Endothelial cell of umbilical vein (primary cell): ENCODE results near the gene GPR162. TPM values are rescaled to one million over a fixed set of nuclear protein-coding genes. Genes with fewer than 3 reads are reported as not detected.

Source experiments
- BruUV-seq: library from RNA; stranded (reverse); fragments of 400-500 nt; replicated peaks from 2 replicates; lab custom pipeline; 2021; lab: Mats Ljungman, UMichigan
- CTCF ChIA-PET: fragments of 300-600, 350-600 bp; sonication (Branson Sonifier 250); formaldehyde crosslinking; loops from one replicate; lab custom pipeline; 2021; ENCODE audit warnings: antibody characterized with exemption, inconsistent platforms; lab: Charles Lee
- POLR2A ChIA-PET: fragments of 300-600, 350-600 bp; sonication (Branson Sonifier 250); formaldehyde crosslinking; loops from one replicate; lab custom pipeline; 2021; ENCODE audit warnings: antibody characterized with exemption, inconsistent platforms; lab: Charles Lee
- DNase-seq: peaks from one replicate; pipeline ENCODE4 v3.0.0-alpha.2; 2011; ENCODE audit warnings: low read depth, low spot score
- FAIRE-seq: peaks from 2 replicates; lab custom pipeline; 2011; peaks lifted over from hg19 to GRCh38; lab: Jason Lieb, UNC
- H2AFZ ChIP-seq: 2 replicates; pipeline ENCODE4 v1.6.0; 2012; ENCODE audit warnings: low read depth, low read length, control low read depth, inconsistent platforms
- H3K27ac ChIP-seq: 2 replicates; pipeline ENCODE4 v1.5.1; 2011; ENCODE audit warnings: low read depth, mild to moderate bottlenecking, control low read depth, low read length, moderate library complexity; ENCODE audit not compliant: insufficient read depth
- H3K27me3 ChIP-seq, 2 experiments: 2 replicates each; pipeline versions ENCODE4 v1.6.0 to v1.6.1; 2011; ENCODE audit warnings: low read length in 2 of 2, mixed read lengths in 1 of 2; ENCODE audit not compliant: control insufficient read depth in 2 of 2, insufficient read depth in 2 of 2
- H3K36me3 ChIP-seq, 2 experiments: 2 replicates in 1 of 2; 3 replicates in 1 of 2; pipeline ENCODE4 v1.5.1; 2011; ENCODE audit warnings: low read length in 2 of 2, mild to moderate bottlenecking in 1 of 2, moderate library complexity in 1 of 2; ENCODE audit not compliant: control insufficient read depth in 2 of 2, insufficient read depth in 2 of 2; ENCODE audit errors: extremely low read depth in 1 of 2
- H3K4me1 ChIP-seq: 3 replicates; pipeline ENCODE4 v1.5.1; 2011; ENCODE audit warnings: mild to moderate bottlenecking, low read length; ENCODE audit not compliant: control insufficient read depth, insufficient read depth; ENCODE audit errors: extremely low read depth
- H3K4me2 ChIP-seq: 2 replicates; pipeline ENCODE4 v1.6.1; 2011; ENCODE audit warnings: low read length, control low read depth, mixed read lengths; ENCODE audit not compliant: insufficient read depth
- H3K4me3 ChIP-seq, 3 experiments: fragments of 200-600 bp in 1 of 3; sonication (generic), shearing (Covaris generic) in 1 of 3; replicated peaks in 1 of 3; 2 replicates each; pipeline ENCODE4 v1.5.1; 2011 to 2016; ENCODE audit warnings: control low read depth in 3 of 3, low read length in 3 of 3, mild to moderate bottlenecking in 2 of 3, inconsistent platforms in 1 of 3, low read depth in 1 of 3, moderate library complexity in 1 of 3; ENCODE audit not compliant: insufficient read depth in 1 of 3
- H3K79me2 ChIP-seq: 2 replicates; pipeline ENCODE4 v1.6.0; 2012; ENCODE audit warnings: low read length, inconsistent platforms; ENCODE audit not compliant: control insufficient read depth, insufficient read depth
- H3K9ac ChIP-seq: replicated peaks from 2 replicates; pipeline ENCODE3; 2011; ENCODE audit warnings: low read length, control low read depth; ENCODE audit not compliant: insufficient read depth; ENCODE audit errors: extremely low read depth
- H3K9me1 ChIP-seq: replicated peaks from 3 replicates; pipeline ENCODE4 v1.6.0; 2011; ENCODE audit warnings: mild to moderate bottlenecking, low read length; ENCODE audit not compliant: control insufficient read depth, insufficient read depth; ENCODE audit errors: extremely low read depth
- H3K9me3 ChIP-seq: replicated peaks from 2 replicates; pipeline ENCODE4 v1.5.1; 2012; ENCODE audit warnings: low read length, inconsistent platforms; ENCODE audit not compliant: control insufficient read depth, insufficient read depth
- H4K20me1 ChIP-seq: replicated peaks from 2 replicates; pipeline ENCODE3; 2011; ENCODE audit warnings: mild to moderate bottlenecking, low read length; ENCODE audit not compliant: control insufficient read depth, insufficient read depth; ENCODE audit errors: extremely low read depth
- CTCF ChIP-seq, 2 donors: IDR thresholded peaks; 1 replicate in 1 of 2; 2 replicates in 1 of 2; pipeline ENCODE4 v1.5.1; 2011; ENCODE audit warnings: low read length in 2 of 2, mild to moderate bottlenecking in 2 of 2, moderate library complexity in 2 of 2, control low read depth in 1 of 2, inconsistent platforms in 1 of 2, low read depth in 1 of 2; ENCODE audit not compliant: insufficient read depth in 1 of 2; ENCODE audit errors: extremely low read depth in 1 of 2
- EZH2 ChIP-seq: IDR thresholded peaks from 2 replicates; pipeline ENCODE4 v1.6.1; 2012; ENCODE audit warnings: borderline replicate concordance, low read depth, mild to moderate bottlenecking, moderate library complexity, low read length, inconsistent platforms; ENCODE audit not compliant: severe bottlenecking
- FOS ChIP-seq: IDR thresholded peaks from 2 replicates; pipeline ENCODE4 v1.6.1; 2011; ENCODE audit warnings: mild to moderate bottlenecking, low read length, moderate library complexity, borderline replicate concordance; ENCODE audit not compliant: insufficient read depth
- GATA2 ChIP-seq: IDR thresholded peaks from 2 replicates; pipeline ENCODE4 v1.7.0; 2011; ENCODE audit warnings: low read depth, mild to moderate bottlenecking, moderate library complexity, mixed read lengths, low read length; ENCODE audit not compliant: insufficient read length, insufficient read depth
- JUN ChIP-seq: IDR thresholded peaks from 2 replicates; pipeline ENCODE4 v1.6.1; 2011; ENCODE audit warnings: borderline replicate concordance, low read depth; ENCODE audit not compliant: insufficient read length, insufficient read depth
- MAX ChIP-seq: IDR thresholded peaks from 2 replicates; pipeline ENCODE4 v1.6.1; 2011; ENCODE audit not compliant: insufficient read depth, insufficient read length
- MYC ChIP-seq: IDR thresholded peaks from one replicate; pipeline ENCODE4 v1.6.1; 2011; ENCODE audit warnings: mild to moderate bottlenecking, low read depth, low read length
- POLR2A ChIP-seq: IDR thresholded peaks from 2 replicates; pipeline ENCODE4 v1.6.1; 2012; ENCODE audit warnings: low read depth, mild to moderate bottlenecking, control low read depth, low read length
- POLR2AphosphoS5 ChIP-seq: IDR thresholded peaks from 2 replicates; pipeline ENCODE4 v1.6.1; 2012; ENCODE audit warnings: low read depth, mild to moderate bottlenecking, control low read depth, low read length, moderate library complexity; ENCODE audit not compliant: insufficient read depth
- dilution Hi-C: fragments of 300-500 bp; cut with MboI; formaldehyde crosslinking; loops from one replicate; pipeline ENCODE4 v1.15.0; 2019; ENCODE audit warnings: low sequenced_read_pairs; ENCODE audit not compliant: extremely low pct_ligation_motif_present
- intact Hi-C: fragments of 100-400 bp; cut with micrococcal nuclease; formaldehyde crosslinking; loops from one replicate; pipeline ENCODE4 v1.10.0; 2022
- polyA plus RNA-seq, 4 experiments: library from polyadenylated mRNA; depleted of rRNA in 3 of 4; stranded (reverse) in 3 of 4; unstranded in 1 of 4; fragments of >200 nt; gene quantifications; 2 replicates each; pipeline versions ENCODE4 v1.2.1 to v1.2.3, GENCODE V29; 2011 to 2012; ENCODE audit warnings: missing spikeins in 1 of 4
- total RNA-seq: library from RNA; stranded (reverse); gene quantifications from 2 replicates; pipeline ENCODE4 v1.2.3, GENCODE V29; 2021

The GPR162 gene
- total and polyA plus RNA-seq, 2 donors (not counting 3 experiments of a cell fraction or from before 2014, with no cell fraction given) = 9.7 to 13.7 TPM

- Histone ChIP-seq H4K20me1 (no peaks in the 10 kb centered on the region), H2AFZ (no peak overlapping the region), H3K27me3 (no peaks in the 10 kb centered on the region), H3K9me1 (no peaks in the 10 kb centered on the region), H3K4me2 (no peak overlapping the region), H3K27ac (no peak overlapping the region), H3K9ac (no peak overlapping the region), H3K36me3 (peaks cover 5 to 59% of the 10 kb centered on the region in 2 experiments), H3K4me3 (no peak overlapping the region), H3K4me1 (no peaks in the 10 kb centered on the region), H3K9me3 (no peaks in the 10 kb centered on the region), H3K79me2 (no peaks in the 10 kb centered on the region)
- POLR2A ChIA-PET = interaction anchor here (1.3 kb wide), 1 partner anchor 88 kb away, joined by 3 read pairs; no protein-coding TSS in a partner anchor
- BruUV-seq = TSS peak; percentile 77
- DNase-seq (no peak), FAIRE-seq (no peak)
- CTCF ChIA-PET = interaction anchor here (0.9 to 1.1 kb wide), 4 partner anchors 12 to 87 kb away, joined by 3 read pairs; partner anchors contain the start of genes CDCA3 and MLF2
- TF ChIP-seq POLR2AphosphoS5 (no peak), POLR2A (no peak), FOS (no peak), JUN (no peak), GATA2 (no peak), MYC (no peak), MAX (no peak), CTCF (IDR thresholded peaks at IDR 0.05; ENCODE audit: extremely low read depth in 1 of 2, insufficient read depth in 1 of 2, low read depth in 1 of 2, low read length in 2 of 2) (no peak), EZH2 (no peak)
- intact Hi-C loops = no loop called here
- dilution Hi-C loops = no loop called here
Measured at GRCh38 chr12:6839482-6840201, 18.0 kb downstream of the GPR162 start.
